Measurements from ENCODE around the gene MEDAG.
A peak's percentile ranks its signal among the peaks of the same experiment; 100 is the strongest.

MEDAG gene

GRCh38 chr13:30905932-30906383, at the start of gene MEDAG:
TSS of gene MEDAG (plus strand) at chr13:30906271. CDS start at chr13:30906516, 245 bp downstream.
- DNase-seq: no peak

- no peak for DNase-seq
Measured at GRCh38 chr13:30857018-30857417, 49.1 kb upstream of the MEDAG start.

GRCh38 chr13:30857636-30858035, 48.4 kb upstream of the MEDAG start:
- no peak for DNase-seq

- DNase-seq: no peak
Measured at GRCh38 chr13:30859326-30859725, 46.7 kb upstream of the MEDAG start.

- DNase-seq: no peak
Measured at GRCh38 chr13:30861163-30861562, 44.9 kb upstream of the MEDAG start.

- DNase-seq: no peak
Measured at GRCh38 chr13:30861836-30862467, 44.1 kb upstream of the MEDAG start.

GRCh38 chr13:30862707-30863106, 43.4 kb upstream of the MEDAG start:
- no peak for DNase-seq

- DNase-seq: no peak
Measured at GRCh38 chr13:30863231-30863630, 42.8 kb upstream of the MEDAG start.

- DNase-seq: no peak
Measured at GRCh38 chr13:30863796-30864195, 42.3 kb upstream of the MEDAG start.

GRCh38 chr13:30864433-30865122, 41.5 kb upstream of the MEDAG start:
- DNase-seq: no peak

GRCh38 chr13:30865123-30866049, 40.7 kb upstream of the MEDAG start:
- peak; percentile 27 for DNase-seq

- no peak for DNase-seq
Measured at GRCh38 chr13:30866677-30867076, 39.4 kb upstream of the MEDAG start.

- no peak for DNase-seq
Measured at GRCh38 chr13:30867089-30867669, 38.9 kb upstream of the MEDAG start.

GRCh38 chr13:30868799-30869470, 37.1 kb upstream of the MEDAG start:
- DNase-seq: no peak

GRCh38 chr13:30869491-30869890, 36.6 kb upstream of the MEDAG start:
- no peak for DNase-seq

GRCh38 chr13:30870049-30870884, 35.8 kb upstream of the MEDAG start:
- DNase-seq: no peak

GRCh38 chr13:30870916-30871587, 35.0 kb upstream of the MEDAG start:
- no peak for DNase-seq

- no peak for DNase-seq
Measured at GRCh38 chr13:30871588-30872275, 34.3 kb upstream of the MEDAG start.

GRCh38 chr13:30872276-30872594, 33.8 kb upstream of the MEDAG start:
- DNase-seq: no peak

GRCh38 chr13:30872685-30873461, 33.2 kb upstream of the MEDAG start:
- no peak for DNase-seq
